SH-SY5Y (cell line): ENCODE measurements around the gene FLNB.

Source experiments
- GATA2 ChIP-seq: IDR thresholded peaks from 2 replicates; pipeline ENCODE4 v1.6.1; 2011; ENCODE audit warnings: mild to moderate bottlenecking, low read depth, low read length
- GATA3 ChIP-seq: IDR thresholded peaks from 2 replicates; pipeline ENCODE4 v1.6.1; 2011; ENCODE audit warnings: low read depth, mild to moderate bottlenecking, low read length, moderate library complexity

DNA sequence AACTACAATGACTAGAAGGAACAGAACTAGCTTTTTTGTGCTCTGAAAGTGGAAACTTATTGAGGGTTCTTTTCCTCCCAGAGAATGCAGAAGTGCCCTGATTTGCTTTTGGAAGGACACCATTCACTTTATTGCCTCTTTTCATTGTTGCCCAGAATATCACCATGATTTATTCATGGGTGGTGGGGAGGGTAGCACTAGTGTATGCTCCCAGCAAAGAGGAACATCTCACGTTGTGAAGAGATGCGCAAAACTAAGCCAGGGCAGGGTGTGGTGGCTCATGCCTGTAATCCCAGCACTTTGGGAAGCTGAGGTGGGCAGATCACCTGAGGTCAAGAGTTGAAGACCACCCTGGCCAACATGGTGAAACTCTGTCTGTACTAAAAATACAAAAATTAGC is 31.4 kb downstream of the FLNB start:
- TF ChIP-seq GATA3 (no peak), GATA2 (no peak)
